ENCODE results near the gene CAPN11.

- TF ChIP-seq CTCF (tag by site-specific recombination; IDR thresholded peaks at IDR 0.05) (no peak), ZNF398 (tag by site-specific recombination; IDR thresholded peaks at IDR 0.05) (no peak), ZNF121 (tag by site-specific recombination; IDR thresholded peaks at IDR 0.05) (no peak), ATF2 (tag by site-specific recombination; IDR thresholded peaks at IDR 0.05; ENCODE audit: low read depth) (no peak), ZNF704 (tag by site-specific recombination; IDR thresholded peaks at IDR 0.05) (no peak), ZFP41 (tag by site-specific recombination; IDR thresholded peaks at IDR 0.05; ENCODE audit: borderline replicate concordance) (no peak), ZNF350 (tag by site-specific recombination; IDR thresholded peaks at IDR 0.05) (no peak), ZFP3 (tag by site-specific recombination; IDR thresholded peaks at IDR 0.05; ENCODE audit: low read depth) (no peak), INSM2 (tag by site-specific recombination; IDR thresholded peaks at IDR 0.05) (no peak), KLF9 (tag by site-specific recombination; IDR thresholded peaks at IDR 0.05; ENCODE audit: low read depth) (no peak), ZNF174 (tag by site-specific recombination; IDR thresholded peaks at IDR 0.05) (no peak), ZBTB11 (tag by site-specific recombination; conservative IDR thresholded peaks at IDR 0.05; ENCODE audit: low read depth) (no peak)
These were observed 19.8 kb upstream of the CAPN11 start for GRCh38 chr6:44138717-44139350.

Data from HEK293 (cell line).